Adipose tissue (tissue), 3 donors: ENCODE data around the gene STX1B. TPM values are rescaled to one million over a fixed set of nuclear protein-coding genes. Genes with fewer than 3 reads are reported as not detected.
"Not testable (repeated sequence)": the region's sequence is repeated elsewhere in the genome, so short reads cannot be mapped to it uniquely, and the experiment has no call there.

ENCODE experiments used
- H3K27ac ChIP-seq: one replicate; pipeline ENCODE4 v1.5.1; 2013; ENCODE audit warnings: low read depth, low read length
- WGBS, 3 donors: extraction: QIAGEN DNeasy Blood & Tissue Kit; methylation state at CpG; one replicate each; pipeline ENCODE4 v1.1.7; 2013; 5-methylcytosine and 5-hydroxymethylcytosine counted together
- polyA plus RNA-seq, 3 donors: library from polyadenylated mRNA; stranded (reverse); fragments of 200-250 nt; gene quantifications; one replicate each; pipeline ENCODE4 v1.2.3, GENCODE V29; 2013
- donor health status: healthy with polysubstance abuse.
- donor health status: Bipolar disorder and iron deficiency.
- donor health status: healthy.

The STX1B gene
- polyA plus RNA-seq, 3 donors: 0.11 to 0.98 (median 0.18) TPM

DNA sequence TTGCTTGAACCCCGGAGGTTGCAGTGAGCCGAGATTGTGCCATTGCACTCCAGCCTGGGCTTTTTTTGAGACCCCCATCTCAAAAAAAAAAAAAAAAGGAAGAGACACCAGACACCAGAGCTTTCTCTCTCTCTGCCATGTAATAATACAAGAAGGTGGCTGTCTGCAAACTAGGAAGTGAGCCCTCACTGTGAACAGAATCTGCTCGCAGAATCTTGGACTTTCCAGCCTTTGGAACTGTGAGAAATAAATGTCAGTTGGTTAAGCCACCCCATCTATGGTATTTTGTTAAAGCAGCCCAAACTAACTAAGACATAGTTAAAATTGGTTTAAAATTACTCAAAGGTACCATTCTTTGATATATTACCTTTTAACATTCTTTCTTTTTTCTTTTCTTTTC is 10.1 kb upstream of the STX1B start:
- 85 to 93% (median 93%) methylated on average over 3 of the region's 3 CpGs for WGBS, 3 donors
- H3K27ac ChIP-seq: no peak overlapping the region

DNA sequence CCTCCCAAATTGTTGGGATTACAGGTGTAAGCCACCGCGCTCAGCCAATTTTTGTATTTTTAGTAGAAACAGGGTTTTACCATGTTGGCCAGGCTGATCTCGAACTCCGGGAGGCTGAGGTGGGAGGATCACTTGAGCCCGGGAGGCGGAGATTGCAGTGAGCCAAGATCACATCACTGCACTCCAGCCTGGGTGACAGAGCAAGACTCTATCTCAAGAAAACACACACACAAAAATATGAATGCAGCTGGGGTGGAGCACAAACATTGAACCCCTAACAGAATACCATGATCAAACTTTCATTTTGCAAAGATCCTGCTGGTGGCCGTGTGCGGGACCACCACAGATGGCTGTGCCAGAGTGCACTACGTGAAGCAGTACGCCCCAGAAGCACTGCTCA is 7.3 kb upstream of the STX1B start:
- not testable (repeated sequence) for H3K27ac ChIP-seq
- WGBS, 3 donors: 88 to 92% (median 88%) methylated on average over 10 of the region's 10 CpGs

DNA sequence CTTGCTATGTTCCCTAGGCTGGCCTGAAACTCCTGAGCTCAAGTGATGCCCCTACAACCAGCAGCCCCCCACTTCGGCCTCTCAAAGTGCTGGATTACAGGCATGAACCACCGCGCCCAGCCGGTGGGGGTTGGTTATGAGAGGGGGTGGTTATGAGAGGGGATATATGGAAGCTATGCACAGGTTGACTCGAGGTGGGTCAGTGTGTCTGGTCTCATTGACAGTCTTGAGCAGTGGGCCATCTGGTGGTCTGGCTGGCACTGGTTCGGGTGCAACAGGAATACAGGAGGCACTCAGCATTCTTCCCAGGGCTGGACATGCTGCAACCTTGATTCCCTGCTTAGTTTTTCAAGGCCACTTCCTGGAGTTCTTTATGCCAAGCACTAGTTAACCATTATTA is 5.6 kb upstream of the STX1B start:
- no peak overlapping the region for H3K27ac ChIP-seq
- 58 to 73% (median 70%) methylated on average over 6 of the region's 6 CpGs for WGBS, 3 donors

DNA sequence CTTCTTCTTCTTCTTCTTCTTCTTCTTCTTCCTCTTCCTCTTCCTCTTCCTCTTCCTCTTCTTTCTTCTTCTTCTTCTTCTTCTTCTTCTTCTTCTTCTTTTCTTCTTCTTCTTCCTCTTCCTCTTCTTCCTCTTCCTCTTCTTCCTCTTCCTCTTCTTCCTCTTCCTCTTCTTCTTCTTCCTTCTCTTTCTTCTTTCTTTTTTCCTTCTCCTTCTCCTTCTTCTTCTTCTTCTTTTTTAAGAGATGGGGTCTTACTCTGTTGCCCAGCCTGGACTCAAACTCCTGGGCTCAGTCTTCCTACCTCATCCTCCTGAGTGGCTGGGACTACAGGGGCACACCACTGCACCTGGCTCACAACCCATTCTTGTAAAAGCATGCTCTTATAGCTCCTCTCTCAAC is 2.9 kb upstream of the STX1B start:
- not testable (repeated sequence) for H3K27ac ChIP-seq

DNA sequence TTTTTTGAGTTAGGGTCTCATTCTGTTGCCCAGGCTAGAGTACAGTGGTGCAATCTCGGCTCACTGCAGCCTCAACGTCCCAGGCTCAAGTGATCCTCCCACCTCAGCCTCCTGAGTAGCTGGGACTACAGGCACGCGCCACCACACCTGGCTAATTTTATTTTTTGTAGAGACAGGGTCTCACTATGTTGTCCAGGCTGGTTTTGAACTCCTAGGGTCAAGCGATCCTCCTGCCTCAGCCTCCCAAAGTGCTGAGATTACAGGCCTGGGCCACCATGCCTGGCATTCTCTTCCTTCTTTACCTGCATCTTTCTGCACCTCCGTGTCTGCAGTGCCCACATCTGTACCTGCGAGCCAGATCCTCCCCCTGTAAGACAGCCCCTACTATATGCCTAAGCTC is 1.4 kb upstream of the STX1B start:
- H3K27ac ChIP-seq: not testable (repeated sequence)
- 79 to 88% (median 80%) methylated on average over 7 of the region's 7 CpGs for WGBS, 3 donors

DNA sequence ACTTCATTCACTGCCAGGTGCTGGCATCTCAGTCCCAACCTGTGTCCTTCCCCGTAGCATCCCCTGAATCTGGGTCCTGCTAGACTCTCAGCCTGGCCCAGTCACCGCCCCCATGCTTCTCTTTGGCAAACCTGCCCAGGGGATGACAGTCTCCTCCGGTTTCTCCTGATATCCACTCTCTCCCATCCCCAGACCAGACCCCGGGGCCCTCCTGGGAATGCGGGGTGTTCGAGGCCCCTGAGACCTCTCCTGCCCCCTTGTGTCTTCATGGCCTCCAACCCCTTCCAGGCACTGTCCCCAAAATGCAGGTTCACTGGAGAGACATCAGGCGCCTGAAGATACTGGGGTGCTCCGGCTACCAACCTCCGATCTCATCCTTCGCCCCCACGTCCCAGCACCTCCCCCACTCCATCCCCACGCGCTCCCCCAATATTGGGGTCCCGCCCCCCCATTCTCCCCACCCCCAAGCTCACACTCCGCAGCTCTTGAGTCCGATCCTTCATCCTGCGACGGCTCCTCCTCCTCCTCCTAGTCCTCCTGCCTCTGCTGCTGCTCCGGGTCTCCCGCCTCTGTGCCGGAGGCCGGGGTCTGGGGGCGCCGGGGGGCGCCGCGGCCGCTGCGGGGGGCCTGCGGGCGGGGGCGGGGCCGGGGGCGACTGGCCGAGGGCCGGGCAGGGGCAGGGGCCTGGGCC is 399 bp downstream of the STX1B start:
- no peak overlapping the region for H3K27ac ChIP-seq
- 11 to 20% (median 13%) methylated on average over 22 to 36 of the region's 36 CpGs for WGBS, 3 donors

DNA sequence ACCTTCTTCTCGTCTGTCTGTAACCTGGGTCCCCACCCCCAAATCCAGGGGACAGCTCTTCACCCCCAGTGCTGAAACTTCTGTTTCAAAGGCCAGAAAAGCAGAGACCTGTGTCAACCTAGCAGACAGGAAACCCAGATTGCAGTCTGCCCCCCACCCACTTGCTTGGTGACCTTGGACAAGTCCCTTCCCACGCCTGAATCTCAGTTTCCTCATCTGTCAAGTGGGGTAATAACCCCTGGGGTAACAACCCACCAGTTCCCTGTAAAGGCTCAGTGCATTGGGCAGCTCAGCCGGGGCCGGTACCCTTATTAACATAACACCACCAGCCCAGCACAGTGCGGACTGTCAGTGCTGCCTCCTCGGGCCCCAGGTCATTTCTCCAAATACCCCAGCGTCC is 1.3 kb downstream of the STX1B start:
- WGBS, 3 donors: 79 to 84% (median 83%) methylated on average over 7 of the region's 7 CpGs
- no peak overlapping the region for H3K27ac ChIP-seq

DNA sequence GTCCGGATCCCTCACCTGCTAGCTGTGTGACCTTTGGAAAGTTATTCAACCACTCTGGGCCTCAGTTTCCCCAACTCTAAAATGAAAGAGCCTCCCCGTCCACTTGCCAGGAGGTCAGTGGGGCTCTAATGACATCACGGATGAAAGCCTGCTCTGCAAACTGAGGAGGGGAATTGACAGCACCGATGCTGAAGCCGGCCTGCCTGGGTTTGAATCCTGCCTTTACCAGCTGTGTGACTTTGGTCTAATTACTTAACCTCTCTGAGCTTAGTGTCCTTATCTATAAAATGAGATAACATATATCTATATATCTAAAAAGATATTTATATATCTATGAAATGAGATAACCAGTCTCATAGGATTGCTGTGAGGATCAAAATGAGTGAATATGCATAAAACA is 1.9 kb downstream of the STX1B start:
- no peak overlapping the region for H3K27ac ChIP-seq
- WGBS, 3 donors: 63 to 94% (median 89%) methylated on average over 5 of the region's 5 CpGs

DNA sequence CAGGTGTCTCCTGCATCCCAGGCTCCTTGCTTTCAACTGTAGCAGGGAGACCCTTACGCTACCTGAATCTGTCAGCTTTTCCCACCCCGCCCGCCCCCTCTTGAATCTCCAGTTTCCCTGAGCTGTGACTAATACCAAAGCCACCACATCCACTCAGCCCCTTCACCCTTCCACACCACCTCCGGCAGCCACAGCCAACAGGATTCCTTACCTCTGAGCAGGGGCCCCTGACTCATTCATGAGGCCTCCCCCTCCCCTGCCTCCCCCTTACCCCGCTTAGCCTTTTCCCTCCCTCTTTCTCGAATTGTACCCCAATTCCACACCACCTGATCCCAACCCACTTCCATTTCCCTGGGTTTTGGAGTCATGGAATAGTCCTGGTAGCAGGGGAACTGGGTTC is 2.3 kb downstream of the STX1B start:
- 58 to 74% (median 68%) methylated on average over 6 of the region's 6 CpGs for WGBS, 3 donors
- H3K27ac ChIP-seq: no peak overlapping the region

DNA sequence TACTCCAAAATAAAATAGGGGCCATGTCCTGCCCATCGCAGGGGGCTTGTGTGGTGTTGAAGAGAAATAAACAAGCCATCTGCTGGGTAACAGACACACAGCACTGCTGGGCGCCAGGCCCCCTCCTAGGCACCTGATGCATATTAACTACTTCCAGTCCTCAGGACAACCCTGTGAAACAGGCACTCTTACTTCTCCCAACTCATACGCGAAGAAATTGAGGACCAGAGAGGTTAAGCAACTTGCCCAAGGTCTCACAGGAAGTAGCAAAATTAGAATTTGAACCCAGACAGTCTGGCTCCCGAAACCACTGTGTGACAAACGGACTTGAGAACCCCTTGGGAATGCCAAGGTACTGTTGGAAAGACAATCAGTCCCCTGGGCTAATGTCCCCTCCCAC is 2.8 kb downstream of the STX1B start:
- WGBS, 3 donors: 55 to 63% (median 61%) methylated on average over 6 of the region's 6 CpGs
- H3K27ac ChIP-seq: no peak overlapping the region

DNA sequence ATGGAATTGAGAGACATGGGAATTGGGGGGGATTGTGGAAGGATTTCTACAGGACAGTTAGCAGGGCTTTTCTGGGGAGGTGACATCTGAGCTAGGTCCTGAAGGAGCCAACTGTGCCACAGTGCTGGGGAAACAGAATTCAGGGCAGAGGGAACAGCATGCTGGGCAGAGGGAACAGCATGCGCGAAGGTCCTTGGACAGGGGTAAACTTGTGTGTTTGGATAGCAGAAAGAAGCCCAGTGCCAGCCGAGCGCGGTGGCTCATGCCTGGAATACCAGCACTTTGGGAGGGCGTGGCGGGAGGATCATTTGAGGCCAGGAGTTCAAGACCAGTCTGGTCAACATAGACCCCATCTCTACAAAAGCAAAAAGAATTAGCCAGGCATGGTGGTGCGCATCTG is 3.8 kb downstream of the STX1B start:
- H3K27ac ChIP-seq: no peak overlapping the region
- WGBS, 3 donors: 92 to 96% (median 95%) methylated on average over 8 of the region's 8 CpGs

DNA sequence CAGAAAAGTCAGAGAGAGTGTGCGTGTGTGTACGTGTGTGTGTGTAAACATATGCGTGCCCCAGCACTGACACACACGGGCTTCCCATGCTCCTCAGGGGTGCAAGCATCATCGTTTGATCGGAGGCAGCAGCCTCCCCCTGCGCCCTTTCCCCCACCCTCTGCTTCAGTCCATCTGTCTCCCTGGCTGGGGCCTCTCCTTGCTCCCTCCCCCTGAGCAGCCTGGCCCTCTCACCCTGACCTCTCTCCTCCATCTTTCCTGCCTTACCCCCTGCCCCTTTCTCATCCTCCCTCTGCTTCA is 4.4 kb downstream of the STX1B start:
- no peak overlapping the region for H3K27ac ChIP-seq
- 57 to 67% (median 63%) methylated on average over 4 to 7 of the region's 7 CpGs for WGBS, 3 donors

DNA sequence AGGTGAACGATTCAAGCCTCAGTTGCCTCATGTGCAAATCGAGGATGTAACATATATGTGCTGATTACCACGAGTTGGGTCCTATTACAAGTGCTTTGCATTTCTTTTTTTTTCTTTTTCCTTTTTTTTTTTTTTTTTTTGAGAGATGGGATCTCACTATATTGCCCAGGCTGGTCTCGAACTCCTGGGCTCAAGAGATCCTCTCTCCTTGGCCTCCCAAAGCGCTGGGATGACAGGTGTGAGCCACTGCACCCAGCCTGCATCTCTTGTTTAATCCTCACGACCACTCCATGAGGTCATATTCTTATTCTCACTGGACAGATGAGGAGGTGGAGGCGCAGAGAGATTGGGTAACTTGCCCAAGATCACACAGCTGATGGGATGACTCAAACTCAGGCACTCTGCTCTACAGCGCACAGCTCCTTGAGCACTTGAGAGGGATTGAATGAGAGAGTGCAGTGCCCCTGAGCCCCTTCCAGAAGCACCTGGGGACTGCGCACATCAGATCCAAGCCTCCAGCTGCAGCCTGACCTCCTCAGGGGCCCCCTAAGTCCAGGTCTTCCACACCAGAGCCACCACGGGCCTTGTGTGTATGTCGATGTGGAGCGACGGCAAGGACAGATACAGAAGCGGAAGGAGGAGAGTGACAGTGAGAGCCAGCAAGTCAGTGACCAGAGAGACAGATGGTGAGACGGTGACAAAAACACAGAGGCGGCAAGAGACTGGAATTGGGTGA is 4.9 kb downstream of the STX1B start:
- no peak overlapping the region for H3K27ac ChIP-seq

DNA sequence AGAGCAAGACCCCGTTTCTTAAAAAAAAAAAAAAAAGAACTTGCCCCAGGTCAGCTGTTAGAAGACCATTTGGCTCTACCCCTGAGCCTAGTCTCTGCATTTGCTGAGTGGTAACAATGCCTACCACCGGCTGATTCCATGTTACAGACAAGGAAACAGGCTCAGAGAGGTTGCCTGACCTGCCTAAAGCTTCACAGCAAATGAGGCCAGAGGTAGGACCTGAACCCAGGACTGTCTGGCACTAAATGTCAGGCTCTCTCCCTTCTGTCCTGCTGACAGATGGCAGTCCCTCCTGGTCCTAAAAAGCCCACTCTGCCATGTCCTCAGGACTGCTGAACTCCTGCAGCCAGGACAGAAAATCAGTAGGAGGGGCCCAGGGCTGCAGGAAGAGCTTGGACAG is 5.8 kb downstream of the STX1B start:
- no peak overlapping the region for H3K27ac ChIP-seq
- 71 to 76% (median 76%) methylated on average over 2 of the region's 2 CpGs for WGBS, 3 donors

More for the DNA sequence above, 4.9 kb downstream of the STX1B start:
- WGBS, 3 donors: 72 to 77% (median 74%) methylated on average over 16 of the region's 16 CpGs

DNA sequence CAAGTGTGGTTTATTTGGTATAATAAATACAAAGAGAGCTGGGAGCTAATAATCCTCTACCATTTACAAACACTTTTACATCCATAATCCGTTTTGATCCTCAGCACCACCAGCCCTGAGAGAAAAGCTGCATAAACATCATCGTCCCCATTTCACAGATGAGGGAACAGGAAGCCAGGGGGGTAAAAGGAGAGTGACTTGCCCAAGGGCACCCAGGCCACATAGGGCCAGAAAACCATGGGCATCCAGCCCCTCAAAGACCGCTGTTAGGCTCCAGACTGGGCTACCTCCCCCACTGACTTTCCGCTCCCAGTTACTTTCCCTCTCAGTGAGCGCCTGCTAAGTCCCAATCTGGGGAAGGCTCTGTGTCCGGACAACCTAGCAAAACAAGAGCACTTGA is 6.7 kb downstream of the STX1B start:
- WGBS, 3 donors: 82 to 92% (median 90%) methylated on average over 6 of the region's 6 CpGs
- H3K27ac ChIP-seq: no peak overlapping the region

DNA sequence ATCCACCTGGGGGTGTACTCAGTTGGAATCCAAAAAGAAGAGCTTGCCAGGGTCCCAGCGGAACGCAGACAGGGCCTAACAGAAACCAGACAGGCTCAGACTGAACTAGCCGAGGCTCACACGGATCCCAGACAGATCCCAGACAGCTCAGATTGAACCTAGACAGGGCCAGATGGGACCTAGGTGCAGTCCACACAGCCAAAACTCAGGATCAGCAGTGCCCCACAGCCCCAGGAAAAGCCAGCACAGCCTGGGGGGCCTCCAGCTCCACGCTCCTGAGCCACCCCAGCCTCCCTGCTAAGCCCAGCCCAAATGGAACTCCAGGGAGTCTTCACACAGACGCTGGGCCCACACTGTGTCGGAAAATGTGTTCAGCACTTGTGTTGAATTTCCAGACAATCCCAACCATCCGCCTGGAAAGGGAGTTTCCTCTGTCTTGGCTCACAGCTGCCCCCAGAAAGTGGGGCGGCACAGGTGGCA is 7.5 kb downstream of the STX1B start:
- H3K27ac ChIP-seq: no peak overlapping the region
- 83 to 89% (median 85%) methylated on average over 9 of the region's 9 CpGs for WGBS, 3 donors

DNA sequence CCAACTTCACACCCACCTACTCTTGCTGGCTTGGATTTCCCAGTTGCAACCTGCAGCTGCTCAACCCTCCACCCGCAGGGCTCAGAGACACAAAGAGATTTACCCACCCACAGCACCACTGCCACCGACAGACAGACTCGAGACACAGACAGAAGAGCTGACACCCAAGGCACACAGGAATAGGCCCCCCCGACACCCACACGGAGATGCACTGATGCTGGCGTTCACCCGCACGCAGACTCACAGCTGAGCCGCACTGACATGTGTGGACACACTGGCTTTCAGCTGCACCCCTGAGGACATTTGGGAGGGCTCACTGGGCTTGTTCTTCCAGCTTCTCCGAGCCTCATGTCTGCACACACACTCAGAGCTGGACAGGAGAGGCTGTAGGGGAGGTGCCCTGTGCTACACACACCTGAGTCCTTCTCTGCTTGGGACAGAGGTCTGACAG is 8.2 kb downstream of the STX1B start:
- 66 to 70% (median 68%) methylated on average over 10 of the region's 10 CpGs for WGBS, 3 donors
- H3K27ac ChIP-seq: no peak overlapping the region

DNA sequence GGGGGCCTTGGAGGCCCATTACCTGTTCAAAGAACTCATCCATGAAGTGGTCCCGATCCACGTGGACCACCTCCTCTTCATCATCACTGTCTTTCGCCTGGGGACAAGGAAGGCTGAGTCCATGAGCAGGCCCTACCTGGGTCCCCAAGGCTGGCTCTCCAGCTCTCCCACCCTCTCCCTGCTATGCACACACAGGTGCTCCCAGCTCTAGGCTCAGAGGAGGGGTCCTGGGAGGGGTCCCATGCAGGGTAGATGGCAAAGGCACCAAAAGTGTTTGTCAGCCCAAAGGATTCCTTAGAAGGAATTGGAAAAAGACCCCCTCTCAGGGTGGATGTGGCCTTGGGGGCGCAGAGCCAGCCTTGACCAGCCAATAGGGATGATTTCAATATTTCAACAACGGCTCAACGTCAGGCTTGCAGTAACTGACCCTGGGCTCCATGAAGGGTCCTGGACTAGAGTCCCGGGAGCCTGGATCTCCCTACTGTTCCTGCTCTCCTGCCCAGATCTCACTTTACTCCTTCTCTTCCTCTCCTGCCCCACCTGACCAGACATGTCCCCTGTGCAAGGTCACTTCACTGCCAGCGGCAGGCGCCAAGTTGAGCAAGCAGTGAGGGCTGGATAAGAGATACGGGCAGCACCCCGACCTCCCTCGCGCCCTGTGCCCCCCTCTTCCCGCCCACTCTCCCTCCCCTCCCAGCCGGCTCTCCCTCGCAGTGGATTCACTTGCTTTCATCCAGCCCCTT is 8.8 kb downstream of the STX1B start:
- WGBS, 3 donors: 36 to 58% (median 58%) methylated on average over 16 of the region's 16 CpGs
- no peak overlapping the region for H3K27ac ChIP-seq

DNA sequence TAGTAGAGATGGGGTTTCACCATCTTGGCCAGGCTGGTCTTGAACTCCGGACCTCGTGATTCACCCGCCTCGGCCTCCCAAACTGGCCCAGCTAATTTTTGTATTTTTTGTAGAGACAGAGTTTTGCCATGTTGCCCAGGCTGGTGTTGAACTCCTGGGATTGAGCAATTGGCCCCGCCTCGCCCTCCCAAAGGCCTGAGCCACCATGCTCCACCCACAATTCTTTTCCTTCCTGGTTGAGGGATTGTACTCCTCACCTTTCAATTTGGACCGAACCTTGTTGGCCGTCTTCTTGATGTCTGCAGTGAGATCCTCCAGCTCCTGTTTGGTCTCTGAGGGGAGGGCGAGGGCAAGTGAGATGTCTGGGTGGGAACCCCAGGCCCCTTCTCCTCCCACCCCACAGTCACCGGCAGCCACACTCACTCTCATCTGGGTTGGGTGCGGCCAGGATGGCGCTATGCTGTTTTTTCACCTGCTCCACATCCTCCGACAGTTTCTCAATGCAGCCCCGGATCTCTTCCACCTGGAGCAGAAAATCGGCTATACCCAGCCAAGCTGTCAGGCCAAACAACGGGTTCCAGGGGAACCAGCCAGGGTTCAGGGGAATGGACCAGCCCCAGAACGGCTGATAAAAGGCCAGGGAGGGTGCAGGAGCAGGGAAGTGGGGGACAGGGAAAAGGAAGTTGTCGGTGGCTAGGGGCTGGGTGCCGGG is 9.6 kb downstream of the STX1B start:
- no peak overlapping the region for H3K27ac ChIP-seq
- 83 to 90% (median 84%) methylated on average over 17 to 19 of the region's 19 CpGs for WGBS, 3 donors
